NCI-H69 (cell line): ENCODE measurements around the gene TACR1.
"Not testable (repeated sequence)": the region's sequence is repeated elsewhere in the genome, so short reads cannot be mapped to it uniquely, and the experiment has no call there.

Experiments used
- DNase-seq: peaks from one replicate; lab custom pipeline; 2025; lab: John Stamatoyannopoulos, UW

The TACR1 gene

GRCh38 chr2:75088791-75089190 is 110.5 kb downstream of the TACR1 start:
- peak; percentile 28 for DNase-seq

GRCh38 chr2:75087736-75088135 is 111.6 kb downstream of the TACR1 start:
- DNase-seq: no peak

- DNase-seq: peak; percentile 35
Measured at GRCh38 chr2:75079575-75079974, 119.7 kb downstream of the TACR1 start.

GRCh38 chr2:75077909-75078308 is 121.4 kb downstream of the TACR1 start:
- no peak for DNase-seq

GRCh38 chr2:75076088-75076487 is 123.2 kb downstream of the TACR1 start:
- peak; percentile 95 for DNase-seq

GRCh38 chr2:75074708-75075107 is 124.6 kb downstream of the TACR1 start:
- no peak for DNase-seq

- no peak for DNase-seq
Measured at GRCh38 chr2:75074228-75074627, 125.1 kb downstream of the TACR1 start.

- no peak for DNase-seq
Measured at GRCh38 chr2:75071766-75072165, 127.6 kb downstream of the TACR1 start.

GRCh38 chr2:75068546-75068945 is 130.8 kb downstream of the TACR1 start:
- DNase-seq: no peak

GRCh38 chr2:75067506-75067905 is 131.8 kb downstream of the TACR1 start:
- no peak for DNase-seq

- no peak for DNase-seq
Measured at GRCh38 chr2:75066121-75066902, 133.0 kb downstream of the TACR1 start.

- no peak for DNase-seq
Measured at GRCh38 chr2:75065402-75066008, 133.8 kb downstream of the TACR1 start.

GRCh38 chr2:75064691-75065396 is 134.5 kb downstream of the TACR1 start:
- DNase-seq: peak; percentile 49

- no peak for DNase-seq
Measured at GRCh38 chr2:75063906-75064305, 135.4 kb downstream of the TACR1 start.

- DNase-seq: no peak
Measured at GRCh38 chr2:75058427-75058826, 140.9 kb downstream of the TACR1 start.

GRCh38 chr2:75057150-75057549 is 142.2 kb downstream of the TACR1 start:
- not testable (repeated sequence) for DNase-seq

- DNase-seq: no peak
Measured at GRCh38 chr2:75055820-75056675, 143.3 kb downstream of the TACR1 start.

GRCh38 chr2:75055142-75055819 is 144.0 kb downstream of the TACR1 start:
- DNase-seq: no peak

- DNase-seq: no peak
Measured at GRCh38 chr2:75054296-75054695, 145.0 kb downstream of the TACR1 start.

- peak; percentile 71 for DNase-seq
Measured at GRCh38 chr2:75053484-75054112, 145.7 kb downstream of the TACR1 start.
